Fibroblast of lung (primary cell): ENCODE data around the gene IGSF9B. TPM values are rescaled to one million over a fixed set of nuclear protein-coding genes. Genes with fewer than 3 reads are reported as not detected.

Source experiments
- DNase-seq, 2 donors: peaks; one replicate each; pipeline versions ENCODE4 v3.0.0 to v3.0.0-alpha.2; 2010; ENCODE audit warnings: low read depth in 2 of 2
- H2AFZ ChIP-seq: 2 replicates; pipeline ENCODE4 v1.5.1; 2012; ENCODE audit warnings: low read length, control low read depth, inconsistent platforms
- H3K27ac ChIP-seq: 2 replicates; pipeline ENCODE4 v1.5.1; 2011; ENCODE audit warnings: low read length, control low read depth; ENCODE audit not compliant: insufficient read depth
- H3K27me3 ChIP-seq: 2 replicates; pipeline ENCODE4 v1.5.1; 2011; ENCODE audit warnings: mild to moderate bottlenecking, low read length; ENCODE audit not compliant: control insufficient read depth, insufficient read depth
- H3K36me3 ChIP-seq: 2 replicates; pipeline ENCODE4 v1.5.1; 2011; ENCODE audit warnings: low read length; ENCODE audit not compliant: control insufficient read depth, insufficient read depth
- H3K4me1 ChIP-seq: 2 replicates; pipeline ENCODE4 v1.5.1; 2011; ENCODE audit warnings: low read length; ENCODE audit not compliant: control insufficient read depth, insufficient read depth; ENCODE audit errors: extremely low read depth
- H3K4me2 ChIP-seq: 2 replicates; pipeline ENCODE4 v1.5.1; 2011; ENCODE audit warnings: low read length, control low read depth; ENCODE audit not compliant: insufficient read depth; ENCODE audit errors: extremely low read depth
- H3K4me3 ChIP-seq, 4 experiments: fragments of 200-600 bp in 1 of 4; sonication (generic) in 1 of 4; replicated peaks in 1 of 4; 2 replicates each; pipeline ENCODE4 v1.5.1; 2011 to 2016; ENCODE audit warnings: low read length in 4 of 4, low read depth in 3 of 4, mild to moderate bottlenecking in 3 of 4, control low read depth in 2 of 4, inconsistent platforms in 1 of 4, mixed read lengths in 1 of 4; ENCODE audit not compliant: insufficient read depth in 1 of 4; ENCODE audit errors: control extremely low read depth in 1 of 4
- H3K79me2 ChIP-seq: 2 replicates; pipeline ENCODE4 v1.5.1; 2012; ENCODE audit warnings: mild to moderate bottlenecking, low read length, inconsistent platforms; ENCODE audit not compliant: control insufficient read depth, insufficient read depth
- H3K9ac ChIP-seq: 2 replicates; pipeline ENCODE4 v1.5.1; 2011; ENCODE audit warnings: mild to moderate bottlenecking, low read length, control low read depth; ENCODE audit not compliant: insufficient read depth
- H3K9me3 ChIP-seq: 2 replicates; pipeline ENCODE4 v1.5.1; 2012; ENCODE audit warnings: low read depth, low read length; ENCODE audit not compliant: control insufficient read depth, insufficient read depth
- H4K20me1 ChIP-seq: 2 replicates; pipeline ENCODE4 v1.5.1; 2011; ENCODE audit warnings: low read length; ENCODE audit not compliant: control insufficient read depth, insufficient read depth; ENCODE audit errors: extremely low read depth
- CTCF ChIP-seq, 2 donors: IDR thresholded peaks in 1 of 2; conservative IDR thresholded peaks in 1 of 2; 1 replicate in 1 of 2; 2 replicates in 1 of 2; pipeline ENCODE4 v1.5.1; 2011 to 2012; ENCODE audit warnings: low read length in 2 of 2, control low read depth in 1 of 2, inconsistent platforms in 1 of 2, low read depth in 1 of 2, mild to moderate bottlenecking in 1 of 2
- EZH2 ChIP-seq: IDR thresholded peaks from 2 replicates; pipeline ENCODE4 v1.5.1; 2012; ENCODE audit warnings: low read length, control low read depth, mild to moderate bottlenecking; ENCODE audit errors: missing control alignments
- polyA plus RNA-seq, 2 donors: library from polyadenylated mRNA; depleted of rRNA in 1 of 2; stranded (reverse) in 1 of 2; unstranded in 1 of 2; fragments of >200 nt; gene quantifications; 2 replicates each; pipeline ENCODE4 v1.2.1, GENCODE V29; 2011 to 2012; ENCODE audit warnings: missing spikeins in 1 of 2
- total RNA-seq: library from RNA; depleted of rRNA; stranded (reverse); fragments of >200 nt; gene quantifications from 2 replicates; pipeline ENCODE4 v1.2.1, GENCODE V29; 2014

Gene IGSF9B
- total and polyA plus RNA-seq, 2 donors (not counting 1 experiment from before 2014, with no cell fraction given), result under 0.01 TPM; not detected in 1

- no peaks in the 10 kb centered on the region for H3K9me3 ChIP-seq
- H3K27ac ChIP-seq, result no peak overlapping the region
- no peaks in the 10 kb centered on the region for H3K79me2 ChIP-seq
- no peaks in the 10 kb centered on the region for H4K20me1 ChIP-seq
- no peaks in the 10 kb centered on the region for H3K36me3 ChIP-seq
- H3K4me3 ChIP-seq, result no peak overlapping the region
- H2AFZ ChIP-seq, result no peak overlapping the region
- DNase-seq, result no peak
- H3K4me2 ChIP-seq, result no peak overlapping the region
- no peak for TF ChIP-seq CTCF (conservative IDR thresholded peaks at IDR 0.05 in 1 of 2, IDR thresholded peaks at IDR 0.05 in 1 of 2; ENCODE audit: low read depth in 1 of 2, low read length in 2 of 2)
- no peaks in the 10 kb centered on the region for H3K27me3 ChIP-seq
- no peaks in the 10 kb centered on the region for H3K4me1 ChIP-seq
- H3K9ac ChIP-seq, result no peak overlapping the region
These were observed 89.3 kb downstream of the IGSF9B start for GRCh38 chr11:133867456-133867855.

- Histone ChIP-seq H4K20me1 (no peaks in the 10 kb centered on the region), H3K4me2 (no peak overlapping the region), H3K4me3 (no peak overlapping the region), H3K27me3 (no peaks in the 10 kb centered on the region), H3K27ac (no peak overlapping the region), H3K9ac (no peak overlapping the region), H3K79me2 (no peaks in the 10 kb centered on the region), H3K4me1 (no peaks in the 10 kb centered on the region), H2AFZ (no peak overlapping the region), H3K9me3 (no peaks in the 10 kb centered on the region), H3K36me3 (no peaks in the 10 kb centered on the region)
- TF ChIP-seq EZH2 (no peak), CTCF (conservative IDR thresholded peaks at IDR 0.05 in 1 of 2, IDR thresholded peaks at IDR 0.05 in 1 of 2; ENCODE audit: low read depth in 1 of 2, low read length in 2 of 2) (no peak)
- DNase-seq, result no peak
These were observed 91.3 kb downstream of the IGSF9B start for GRCh38 chr11:133865466-133865865.

GRCh38 chr11:133864756-133865155 lies 92.0 kb downstream of the IGSF9B start:
- Histone ChIP-seq H3K27ac (no peak overlapping the region), H3K9me3 (no peaks in the 10 kb centered on the region), H3K79me2 (no peaks in the 10 kb centered on the region), H2AFZ (no peak overlapping the region), H3K27me3 (no peaks in the 10 kb centered on the region), H3K9ac (no peak overlapping the region), H3K4me2 (no peak overlapping the region), H4K20me1 (no peaks in the 10 kb centered on the region), H3K4me1 (no peaks in the 10 kb centered on the region), H3K4me3 (no peak overlapping the region), H3K36me3 (no peaks in the 10 kb centered on the region)
- no peak for TF ChIP-seq CTCF (conservative IDR thresholded peaks at IDR 0.05 in 1 of 2, IDR thresholded peaks at IDR 0.05 in 1 of 2; ENCODE audit: low read depth in 1 of 2, low read length in 2 of 2)
- TF ChIP-seq EZH2, result no peak
- DNase-seq, result no peak
